SKM-1 treated with dmso at 0.1 percent for 144 hours (cell line): ENCODE measurements around the gene MAP3K12.

Experiments used
- DNase-seq: peaks from one replicate; lab custom pipeline; 2025; ENCODE audit not compliant: unreplicated experiment; lab: John Stamatoyannopoulos, UW

MAP3K12 gene

DNA sequence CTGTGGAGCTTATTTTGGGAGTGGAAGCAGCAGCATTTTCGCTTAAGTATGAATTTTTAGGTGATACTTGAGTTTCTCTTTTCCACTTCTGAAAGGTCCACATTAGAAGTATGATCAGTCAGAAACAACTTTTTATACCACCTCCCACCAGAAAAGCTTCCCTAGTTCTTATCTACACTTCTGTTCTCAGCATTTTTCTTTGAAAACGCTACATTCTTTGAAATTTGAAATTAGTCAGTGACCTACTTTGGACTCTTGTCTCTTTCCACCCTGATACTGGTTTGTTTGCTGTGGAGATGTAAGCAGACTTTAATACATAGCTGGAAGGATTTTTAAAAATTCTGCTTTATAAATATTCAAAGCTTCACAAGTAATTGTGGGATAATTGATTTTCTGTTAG, 25.2 kb downstream of the MAP3K12 start:
- DNase-seq = no peak

DNA sequence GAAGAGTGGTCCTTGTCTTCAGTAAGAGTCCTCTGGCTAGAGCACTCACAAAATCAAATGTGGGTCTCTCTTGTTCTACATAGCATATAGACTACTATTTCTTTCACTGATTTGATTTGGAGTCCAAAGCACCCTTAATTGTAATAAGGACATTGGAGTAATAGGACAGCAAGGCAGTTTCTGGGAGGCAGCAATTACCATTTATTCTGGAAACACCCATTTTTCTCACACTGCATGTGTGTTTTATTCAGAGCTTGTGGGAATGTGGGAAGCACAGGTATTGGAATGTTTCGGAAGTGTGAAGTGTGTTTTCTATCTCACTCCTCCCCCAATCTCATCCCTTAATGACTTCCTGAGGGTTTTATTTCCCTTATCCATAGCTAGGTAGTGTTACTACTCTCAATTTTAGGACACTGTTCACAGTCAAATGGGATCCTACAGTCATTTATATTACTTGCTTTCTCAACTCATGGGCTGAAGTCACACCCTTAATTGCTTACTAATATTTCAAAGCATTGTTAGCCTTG, 27.1 kb downstream of the MAP3K12 start:
- DNase-seq = no peak

DNA sequence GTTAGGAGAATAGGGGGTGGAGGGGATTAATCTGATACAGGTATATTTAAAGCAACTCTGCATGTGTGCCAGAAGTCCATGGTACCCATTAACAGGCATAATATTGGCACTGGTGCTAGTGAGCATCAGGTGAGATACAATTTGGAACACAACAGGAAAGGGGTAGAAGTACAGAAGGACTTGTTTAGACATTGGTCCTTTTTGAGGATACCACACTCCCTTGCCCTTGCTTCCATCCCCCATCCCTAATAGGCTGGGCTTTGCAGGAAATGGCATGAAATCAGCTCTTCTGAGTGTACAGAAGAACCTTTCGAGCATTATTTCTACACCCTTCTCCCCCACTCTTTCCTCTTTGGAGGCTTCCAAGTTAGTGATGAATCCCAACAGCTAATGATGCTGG, 31.0 kb downstream of the MAP3K12 start:
- no peak for DNase-seq

DNA sequence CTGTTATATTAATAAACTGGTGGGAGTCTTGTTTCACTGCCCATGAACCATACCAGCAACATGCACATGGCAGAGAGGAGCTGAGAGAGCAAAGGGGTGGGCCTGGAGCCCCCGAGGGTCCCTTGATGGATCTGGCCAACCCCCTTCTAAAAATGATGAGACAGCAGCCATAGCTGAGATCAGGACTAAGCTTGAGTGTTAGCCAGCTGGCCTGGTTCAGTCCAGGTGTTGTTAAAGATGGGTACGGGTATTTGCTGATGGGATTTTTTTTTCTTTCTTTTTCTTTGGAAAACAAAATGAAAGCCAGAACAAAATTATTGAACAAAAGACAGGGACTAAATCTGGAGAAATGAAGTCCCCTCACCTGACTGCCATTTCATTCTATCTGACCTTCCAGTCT, 31.4 kb downstream of the MAP3K12 start:
- no peak for DNase-seq

DNA sequence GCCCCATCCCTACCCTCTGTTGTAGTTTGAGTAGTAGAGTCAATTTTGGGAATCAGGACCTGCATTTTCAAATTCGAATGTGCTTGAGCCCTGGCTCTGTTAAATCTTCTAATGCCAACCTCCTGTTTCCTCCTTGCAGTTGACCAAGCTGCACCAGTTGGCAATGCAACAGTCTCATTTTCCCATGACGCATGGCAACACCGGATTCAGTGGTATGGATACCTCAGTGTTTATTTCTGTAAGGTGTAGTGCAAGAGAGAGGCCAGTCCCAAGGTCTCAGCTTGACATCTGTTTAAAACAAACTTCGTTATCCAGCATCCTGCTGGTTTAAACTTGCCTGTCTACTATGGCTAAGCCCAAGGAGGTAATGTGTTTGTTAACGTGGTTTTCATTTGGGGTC, 32.2 kb downstream of the MAP3K12 start:
- DNase-seq = no peak

DNA sequence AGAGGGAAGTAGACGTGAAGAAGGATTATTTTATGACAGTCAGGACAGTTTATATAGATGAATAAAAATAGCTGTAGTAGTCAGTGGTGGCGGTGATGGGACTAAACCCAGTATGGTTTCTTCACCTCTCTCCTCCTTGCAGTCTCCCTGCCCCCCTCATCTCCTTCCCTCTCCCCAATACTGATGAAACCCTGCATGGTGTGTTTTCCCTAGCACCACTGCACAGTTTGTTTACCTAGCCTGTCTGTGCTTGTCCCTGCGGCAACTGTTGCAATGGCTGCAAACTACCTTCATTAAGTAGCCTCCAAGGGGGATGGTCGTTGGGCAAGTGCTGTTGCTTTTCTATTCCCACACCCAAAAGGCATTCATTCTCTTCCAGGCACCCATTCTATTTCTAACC, 32.6 kb downstream of the MAP3K12 start:
- DNase-seq = no peak

DNA sequence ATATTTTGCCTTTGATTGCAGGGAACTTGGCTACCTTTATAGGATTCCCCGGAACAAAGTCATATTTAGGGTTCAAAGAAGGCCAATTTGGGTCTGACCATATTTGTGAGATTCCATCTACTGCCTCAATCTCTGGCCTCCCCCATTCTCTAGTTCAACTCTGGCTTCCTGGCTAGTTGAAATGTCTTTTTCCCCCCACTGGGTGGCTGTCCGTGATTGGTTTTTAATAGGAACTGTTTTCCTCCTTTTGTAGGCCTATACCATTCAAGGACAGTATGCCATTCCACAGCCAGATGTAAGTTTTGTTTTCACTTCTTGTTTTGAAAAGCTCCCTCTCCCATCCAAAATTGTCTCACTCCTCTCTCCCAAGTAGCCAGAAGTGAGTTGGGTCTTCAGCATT, 33.6 kb downstream of the MAP3K12 start:
- DNase-seq = no peak

DNA sequence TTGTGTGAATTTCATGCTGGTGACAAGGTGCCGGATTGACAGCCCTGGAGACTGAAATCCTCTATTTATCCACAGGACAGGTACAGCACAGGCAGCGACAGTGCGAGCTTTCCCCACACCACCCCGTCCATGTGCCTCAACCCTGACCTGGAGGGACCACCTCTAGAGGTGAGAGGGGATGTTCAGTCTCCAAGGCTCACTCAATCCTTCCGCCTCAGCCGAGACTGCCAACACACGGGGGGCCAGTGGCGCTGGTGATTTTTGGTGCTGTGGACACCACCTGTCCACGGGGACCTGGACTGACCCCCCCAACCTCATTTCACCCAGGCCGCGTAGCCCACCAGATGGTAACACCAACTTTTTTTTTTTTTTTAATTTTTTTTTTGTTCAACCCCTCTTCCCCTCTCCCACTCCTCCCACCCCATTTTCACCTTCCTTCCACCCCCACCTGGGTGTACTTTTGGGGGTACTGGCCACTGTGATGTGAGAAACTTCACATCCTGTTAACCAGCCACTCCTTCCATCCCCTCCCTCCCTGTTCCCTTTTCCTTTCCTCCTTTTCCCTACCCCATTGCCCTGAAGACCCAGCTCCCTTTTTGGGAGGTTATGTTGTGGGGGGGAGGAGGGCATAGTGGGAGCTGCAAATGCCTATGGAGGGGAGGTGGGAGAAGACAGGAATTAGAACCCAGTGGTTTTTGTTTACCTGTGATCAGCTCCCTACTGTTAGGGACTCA, 34.4 kb downstream of the MAP3K12 start:
- DNase-seq = no peak

DNA sequence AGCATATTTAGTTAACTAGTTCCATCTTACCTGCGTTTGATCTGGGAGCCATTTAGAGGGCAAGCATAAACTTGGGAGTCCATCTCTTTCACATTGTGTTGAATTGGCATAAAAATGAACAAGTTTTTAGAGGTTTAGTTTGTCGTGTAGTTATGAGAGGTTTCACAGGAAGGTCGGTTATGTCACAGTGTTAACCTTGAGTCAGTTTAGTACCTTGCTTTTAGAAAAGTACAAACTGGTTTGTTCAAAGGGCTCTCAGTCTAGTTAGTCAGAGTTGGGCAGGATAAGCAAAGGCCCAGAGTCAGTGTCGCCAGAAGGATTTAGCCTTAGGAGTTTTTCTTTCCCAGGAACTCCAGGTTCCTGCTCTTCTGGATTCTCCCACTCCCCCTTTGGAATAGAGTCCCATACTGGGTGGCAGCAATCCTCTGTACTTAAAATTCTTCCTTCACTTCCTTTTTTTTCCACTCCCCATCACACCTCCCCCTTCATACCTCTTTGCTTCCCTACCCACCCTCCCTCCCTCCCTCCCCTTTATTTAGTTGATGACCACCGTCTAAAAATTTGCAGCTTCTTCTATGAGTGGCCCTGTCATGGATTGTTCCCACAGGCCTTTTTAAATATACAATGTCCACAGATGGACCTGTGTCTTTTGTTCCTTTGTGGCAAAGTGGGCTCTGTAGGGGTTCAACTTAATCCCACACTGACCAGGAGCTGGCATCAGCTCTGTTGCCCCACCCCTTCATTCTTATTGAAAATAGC, 35.3 kb downstream of the MAP3K12 start:
- DNase-seq = no peak

DNA sequence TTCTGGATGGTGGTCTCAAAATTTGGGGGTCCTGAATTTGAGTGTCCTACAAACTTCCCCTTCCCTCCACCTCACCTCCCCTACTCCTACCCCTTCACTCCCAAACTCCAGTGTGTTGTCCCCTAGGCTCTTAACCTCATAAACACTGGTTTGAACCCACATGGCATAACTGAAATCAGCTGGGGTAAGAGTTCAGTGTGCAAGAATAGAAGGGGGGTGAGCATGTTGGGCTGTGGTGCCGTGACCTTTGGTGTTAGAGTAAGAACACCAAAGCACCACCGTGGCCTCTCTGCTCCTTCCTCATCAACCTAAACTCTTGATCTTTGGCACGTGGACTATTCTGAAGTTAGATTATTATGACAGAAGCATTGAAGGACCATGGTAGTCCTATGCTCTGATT, 36.3 kb downstream of the MAP3K12 start:
- DNase-seq = no peak

DNA sequence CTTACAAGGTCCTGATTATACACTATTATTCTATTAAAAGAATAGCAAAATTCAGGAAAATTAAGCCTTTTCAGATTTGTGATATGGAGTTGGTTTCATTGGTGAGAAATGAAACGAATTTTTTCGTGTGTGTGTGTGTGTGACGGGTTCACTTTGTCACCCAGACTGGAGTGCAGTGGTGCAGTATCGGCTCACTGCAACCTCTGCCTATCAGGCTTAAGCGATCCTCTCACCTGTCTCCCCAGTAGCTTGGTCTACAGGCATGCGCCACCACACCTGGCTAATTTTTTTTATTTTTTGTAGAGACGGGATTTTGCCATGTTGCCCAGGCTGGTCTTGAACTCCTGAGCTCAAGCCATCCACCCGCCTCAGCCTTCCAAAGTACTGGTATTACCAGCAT, 37.7 kb downstream of the MAP3K12 start:
- DNase-seq = no peak

DNA sequence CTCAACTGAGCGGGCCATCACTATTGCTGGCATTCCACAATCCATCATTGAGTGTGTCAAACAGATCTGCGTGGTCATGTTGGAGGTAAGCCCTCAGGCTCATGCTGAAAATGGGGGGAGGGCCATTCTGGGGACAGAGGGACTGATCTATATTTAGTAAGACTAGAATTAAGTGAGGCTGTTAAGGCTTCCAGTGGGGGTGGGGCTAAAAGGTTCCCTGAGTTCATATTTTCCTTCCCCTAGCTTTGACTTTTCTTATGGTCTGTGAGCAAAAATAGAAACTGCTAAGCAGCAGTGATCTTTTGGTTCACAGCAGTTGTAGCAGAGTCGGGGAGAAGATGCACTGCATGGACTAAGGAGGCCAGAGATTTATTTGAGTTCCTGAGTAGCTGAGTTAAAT, 38.2 kb downstream of the MAP3K12 start:
- no peak for DNase-seq

DNA sequence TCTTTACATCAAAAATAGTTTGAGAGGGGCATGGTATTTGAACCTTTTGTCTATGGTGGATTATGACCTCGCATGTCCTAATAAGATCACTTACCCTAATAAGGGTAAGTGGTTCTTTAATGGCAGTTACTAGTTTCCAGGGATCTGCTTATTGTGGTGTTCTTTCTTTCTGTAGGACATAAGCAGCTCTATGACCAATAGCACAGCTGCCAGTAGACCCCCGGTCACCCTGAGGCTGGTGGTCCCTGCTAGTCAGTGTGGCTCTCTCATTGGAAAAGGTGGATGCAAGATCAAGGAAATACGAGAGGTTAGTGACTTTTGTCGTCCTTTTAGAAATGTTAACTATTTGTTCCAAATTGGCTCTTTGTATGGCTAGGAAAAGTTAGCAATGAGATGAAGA, 40.2 kb downstream of the MAP3K12 start:
- DNase-seq = no peak

DNA sequence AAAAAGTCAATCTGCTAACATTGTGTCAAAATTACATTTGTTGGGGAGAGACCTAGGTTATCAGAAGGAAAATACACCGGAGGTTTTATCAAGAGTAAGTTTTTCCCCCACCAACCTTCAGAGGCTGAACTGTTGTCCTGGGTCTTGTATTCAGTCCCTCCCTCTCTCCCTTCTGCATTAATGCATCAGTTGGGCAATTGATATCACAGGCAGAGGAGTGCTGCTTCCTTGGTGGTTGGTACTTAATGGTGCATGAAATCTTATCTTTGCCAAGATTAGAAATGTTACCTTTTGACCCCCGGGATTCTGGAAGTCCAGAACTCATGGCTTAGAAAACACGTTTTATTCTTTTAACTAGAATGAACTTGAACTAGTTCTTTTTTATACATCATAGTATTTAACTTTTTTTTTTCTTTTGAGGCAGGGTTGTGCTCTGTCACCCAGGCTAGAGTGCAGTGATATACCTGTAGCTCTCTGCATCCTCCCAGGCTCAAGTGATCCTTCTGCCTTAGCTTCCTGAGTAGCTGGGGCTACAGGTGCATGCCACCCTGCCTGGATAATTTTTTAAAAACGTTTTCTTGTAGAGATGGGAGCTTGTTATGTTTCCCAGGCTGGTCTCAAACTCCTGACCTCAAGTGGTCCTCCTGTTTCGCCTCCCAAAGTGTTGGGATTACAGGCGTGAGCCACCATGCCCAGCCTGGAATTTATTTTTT, 42.4 kb downstream of the MAP3K12 start:
- no peak for DNase-seq

DNA sequence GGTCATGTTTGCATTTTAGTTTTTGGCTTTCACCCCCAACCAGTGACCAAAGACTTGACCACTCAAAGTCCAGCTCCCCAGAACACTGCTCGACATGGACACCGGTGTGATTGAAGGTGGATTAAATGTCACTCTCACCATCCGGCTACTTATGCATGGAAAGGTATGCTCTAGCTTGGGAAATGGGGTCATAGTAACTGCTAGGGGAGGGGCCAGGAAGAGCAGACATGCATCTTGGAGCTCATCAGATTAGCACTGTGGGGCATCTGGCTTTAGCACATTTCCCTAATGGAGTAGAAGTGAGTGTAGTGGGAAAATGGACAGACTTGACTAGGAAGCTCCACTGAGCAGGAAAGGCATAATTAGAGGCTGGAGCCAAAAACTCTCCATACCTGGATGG, 44.6 kb downstream of the MAP3K12 start:
- DNase-seq = no peak

DNA sequence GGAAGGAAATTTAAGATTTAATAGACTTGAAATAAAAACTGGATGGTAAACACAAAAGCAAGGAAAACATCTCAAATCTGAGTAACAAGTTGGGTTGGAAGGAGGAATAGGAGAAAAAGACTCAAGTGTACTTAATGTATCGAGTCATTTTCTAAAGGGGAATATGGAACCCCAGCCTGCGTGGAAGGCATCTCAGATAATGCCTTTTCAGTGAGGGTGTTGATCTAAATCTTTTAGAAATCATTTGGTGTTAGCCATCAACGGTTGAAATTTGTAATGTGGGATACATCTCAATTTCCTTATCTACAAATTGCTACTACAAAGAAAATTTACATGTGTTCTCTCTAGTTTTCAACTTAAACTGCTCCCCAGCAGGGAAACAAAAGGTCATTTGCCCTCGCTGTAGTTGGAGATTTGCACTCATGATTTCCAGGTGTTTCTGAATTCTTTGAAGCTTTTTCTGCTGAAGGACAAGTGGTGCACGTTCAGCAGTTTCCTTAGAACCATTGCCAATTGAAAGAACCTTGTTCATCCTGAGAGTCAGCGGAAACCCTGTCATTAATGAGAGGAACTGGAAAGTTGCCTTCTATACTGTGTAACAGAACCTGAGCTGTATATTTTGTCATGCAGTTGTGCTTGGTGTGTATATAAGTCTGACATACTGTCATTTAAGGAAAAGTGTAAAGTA, 45.2 kb downstream of the MAP3K12 start:
- no peak for DNase-seq

DNA sequence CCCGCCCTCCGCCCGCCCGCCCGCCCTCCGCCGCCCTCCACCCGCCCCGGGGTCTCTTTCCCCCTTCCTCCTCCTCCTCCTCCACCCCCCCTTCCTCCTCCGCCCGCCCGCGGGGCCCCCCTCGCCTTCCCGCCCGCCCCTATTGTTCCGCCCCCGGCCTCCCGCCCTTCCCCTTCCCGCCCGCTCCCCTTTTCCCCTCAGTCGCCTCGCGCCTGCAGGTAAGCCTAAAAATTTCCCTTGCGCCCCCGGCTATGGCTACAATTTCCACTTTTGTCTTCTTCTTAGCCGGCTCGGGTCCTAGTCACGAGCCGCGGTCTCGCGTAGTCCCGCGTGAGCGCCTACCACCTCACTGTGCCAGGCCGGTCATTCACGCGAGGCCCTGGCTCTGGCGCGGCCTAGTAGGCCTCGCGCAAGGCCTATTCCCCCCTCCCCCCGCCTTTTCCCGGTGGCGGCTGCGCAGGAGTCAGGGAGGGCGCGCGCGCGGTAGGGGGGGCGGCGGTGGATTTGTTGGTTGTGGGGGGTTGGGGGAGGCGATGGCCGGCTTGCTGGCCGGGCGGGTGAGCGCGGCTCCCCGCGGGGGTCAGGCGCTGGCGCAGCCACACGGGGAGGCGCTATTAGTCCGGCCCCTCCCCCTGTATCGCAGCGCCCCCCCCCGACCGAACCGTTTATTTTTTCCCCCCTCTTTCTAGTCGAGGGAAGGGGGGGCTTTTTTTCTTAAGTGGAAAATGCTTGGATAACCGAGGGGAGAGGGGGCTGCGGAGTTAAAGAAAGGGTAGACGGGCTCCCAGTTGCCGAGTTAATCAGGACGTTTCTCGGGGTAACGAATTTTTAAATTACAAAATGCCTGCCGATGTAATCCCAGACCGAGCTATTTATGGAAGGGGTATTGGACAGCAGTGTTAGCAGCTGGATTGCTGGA, 46.8 kb downstream of the MAP3K12 start:
- no peak for DNase-seq

DNA sequence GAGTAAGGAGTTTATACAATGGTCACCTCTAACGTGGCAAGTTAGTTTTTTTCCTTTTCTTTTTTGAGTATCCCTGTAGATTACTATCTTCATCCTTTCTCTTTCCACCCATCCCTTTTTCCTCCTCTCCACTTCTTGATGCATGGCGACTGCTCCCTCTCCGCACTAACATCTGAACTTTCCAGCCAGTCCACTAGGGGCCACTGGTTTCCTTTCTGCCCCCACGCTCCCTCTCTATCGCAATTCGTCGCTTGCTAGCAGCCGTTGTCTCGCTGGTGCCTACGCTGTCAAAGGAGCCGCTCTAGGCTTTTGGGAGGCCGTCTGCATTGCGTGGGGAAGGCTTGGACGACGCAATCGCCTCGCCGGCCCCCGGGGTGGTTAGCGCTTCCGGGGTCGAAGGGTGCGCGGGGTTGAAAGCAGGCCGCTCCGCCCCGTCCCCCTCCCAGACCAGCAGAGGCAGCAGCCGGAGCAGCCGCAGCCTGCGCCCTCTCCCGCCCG, 47.5 kb downstream of the MAP3K12 start, which contains the start of gene PCBP2:
Gene PCBP2, plus strand, starts transcription at position 442 of the 498 bp plus-strand sequence. CDS start 2,699 bp downstream, outside the sequence.
- peak; percentile 90 for DNase-seq

DNA sequence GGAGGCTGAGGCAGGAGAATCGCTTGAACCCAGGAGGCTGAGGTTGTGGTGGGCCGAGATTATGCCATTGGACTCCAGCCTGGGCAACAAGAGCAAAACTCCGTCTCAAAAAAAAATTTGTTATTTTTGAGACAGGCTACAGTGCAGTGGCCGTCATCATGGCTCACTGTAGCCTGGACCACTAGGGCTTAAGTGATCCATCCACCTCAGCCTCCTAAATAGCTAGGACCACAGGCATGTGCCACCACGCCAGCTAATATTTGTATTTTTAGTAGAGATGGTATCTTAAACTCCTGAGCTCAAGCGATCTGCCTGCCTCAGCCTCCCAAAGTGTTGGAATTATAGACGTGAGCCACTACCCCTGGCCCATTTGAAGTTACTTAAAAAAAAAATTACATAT, 48.3 kb downstream of the MAP3K12 start:
- DNase-seq = no peak
